ENCODE data around the gene AURKA.

AURKA gene

GRCh38 chr20:56380375-56380774 lies 11.6 kb downstream of the AURKA start:
- H3K36me3 ChIP-seq: no peaks in the 10 kb centered on the region
- intact Hi-C loops (cut with DNase I; ENCODE audit: low total_unique reads): no loop called here
- DNase-seq: no peak
- TF ChIP-seq, protein P1, sequence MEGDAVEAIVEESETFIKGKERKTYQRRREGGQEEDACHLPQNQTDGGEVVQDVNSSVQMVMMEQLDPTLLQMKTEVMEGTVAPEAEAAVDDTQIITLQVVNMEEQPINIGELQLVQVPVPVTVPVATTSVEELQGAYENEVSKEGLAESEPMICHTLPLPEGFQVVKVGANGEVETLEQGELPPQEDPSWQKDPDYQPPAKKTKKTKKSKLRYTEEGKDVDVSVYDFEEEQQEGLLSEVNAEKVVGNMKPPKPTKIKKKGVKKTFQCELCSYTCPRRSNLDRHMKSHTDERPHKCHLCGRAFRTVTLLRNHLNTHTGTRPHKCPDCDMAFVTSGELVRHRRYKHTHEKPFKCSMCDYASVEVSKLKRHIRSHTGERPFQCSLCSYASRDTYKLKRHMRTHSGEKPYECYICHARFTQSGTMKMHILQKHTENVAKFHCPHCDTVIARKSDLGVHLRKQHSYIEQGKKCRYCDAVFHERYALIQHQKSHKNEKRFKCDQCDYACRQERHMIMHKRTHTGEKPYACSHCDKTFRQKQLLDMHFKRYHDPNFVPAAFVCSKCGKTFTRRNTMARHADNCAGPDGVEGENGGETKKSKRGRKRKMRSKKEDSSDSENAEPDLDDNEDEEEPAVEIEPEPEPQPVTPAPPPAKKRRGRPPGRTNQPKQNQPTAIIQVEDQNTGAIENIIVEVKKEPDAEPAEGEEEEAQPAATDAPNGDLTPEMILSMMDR (IDR thresholded peaks at IDR 0.05): no peak
- H3K27me3 ChIP-seq: no peaks in the 10 kb centered on the region
- no peak overlapping the region for H3K27ac ChIP-seq
- H3K4me3 ChIP-seq: no peak overlapping the region
- no peaks in the 10 kb centered on the region for H3K9me3 ChIP-seq
- no peaks in the 10 kb centered on the region for H3K4me1 ChIP-seq

DNA sequence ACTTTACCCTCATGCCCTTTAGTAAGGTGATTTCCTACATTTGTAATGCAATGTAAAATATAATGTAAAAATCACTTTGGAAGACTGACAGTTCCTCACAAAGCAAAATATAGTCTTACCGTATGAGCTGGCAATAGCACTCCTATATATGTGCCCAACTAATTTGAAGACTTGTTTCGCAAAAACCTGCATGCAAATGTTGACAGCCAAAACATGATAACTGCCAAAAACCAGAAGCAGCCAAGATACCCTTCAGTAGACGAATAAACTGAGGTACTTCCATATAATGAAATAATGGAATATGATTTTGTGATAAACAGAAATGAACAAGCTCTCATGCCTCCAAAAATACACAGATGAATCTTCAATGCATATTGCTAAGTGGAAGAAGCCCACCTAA lies 13.6 kb downstream of the AURKA start:
- intact Hi-C loops (cut with DNase I; ENCODE audit: low total_unique reads): no loop called here
- no peak overlapping the region for H3K27ac ChIP-seq
- TF ChIP-seq, protein P1 (IDR thresholded peaks at IDR 0.05): no peak
- H3K36me3 ChIP-seq: no peaks in the 10 kb centered on the region
- no peaks in the 10 kb centered on the region for H3K27me3 ChIP-seq
- no peaks in the 10 kb centered on the region for H3K4me1 ChIP-seq
- H3K9me3 ChIP-seq: no peaks in the 10 kb centered on the region
- H3K4me3 ChIP-seq: no peak overlapping the region
- DNase-seq: no peak

DNA sequence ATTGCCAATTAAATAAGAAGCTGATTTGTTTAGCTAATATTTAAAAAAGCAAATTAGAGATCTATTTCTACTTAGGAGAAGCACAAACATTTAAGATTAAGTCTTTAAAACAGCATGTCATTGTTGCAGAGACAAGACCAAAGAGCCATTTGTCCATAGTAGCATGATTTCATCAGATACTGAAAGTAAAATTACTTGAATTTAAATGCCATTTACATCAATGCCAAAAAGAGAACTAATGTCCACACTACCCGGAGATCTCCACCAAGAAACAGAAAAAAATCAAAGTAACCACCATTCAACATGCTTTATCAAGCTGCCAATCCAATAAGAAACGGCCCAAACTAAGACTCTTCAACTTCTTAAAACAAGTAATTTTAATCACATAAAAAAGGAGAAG lies 15.7 kb downstream of the AURKA start:
- Histone ChIP-seq H3K4me1 (no peaks in the 10 kb centered on the region), H3K4me3 (no peak overlapping the region), H3K36me3 (no peaks in the 10 kb centered on the region), H3K27me3 (no peaks in the 10 kb centered on the region), H3K27ac (no peak overlapping the region), H3K9me3 (no peaks in the 10 kb centered on the region)
- TF ChIP-seq, protein P1 (IDR thresholded peaks at IDR 0.05): no peak
- no peak for DNase-seq
- intact Hi-C loops (cut with DNase I; ENCODE audit: low total_unique reads): no loop called here

- H3K4me3 ChIP-seq: no peak overlapping the region
- no peaks in the 10 kb centered on the region for H3K4me1 ChIP-seq
- TF ChIP-seq, protein P1 (IDR thresholded peaks at IDR 0.05): no peak
- intact Hi-C loops (cut with DNase I; ENCODE audit: low total_unique reads): no loop called here
- H3K27ac ChIP-seq: no peak overlapping the region
- DNase-seq: no peak
- H3K9me3 ChIP-seq: no peaks in the 10 kb centered on the region
- peaks cover 0 to 15% (median 0%) of the 10 kb centered on the region in 3 donors for H3K36me3 ChIP-seq
- no peaks in the 10 kb centered on the region for H3K27me3 ChIP-seq
Measured at GRCh38 chr20:56373942-56374341, 18.1 kb downstream of the AURKA start.

DNA sequence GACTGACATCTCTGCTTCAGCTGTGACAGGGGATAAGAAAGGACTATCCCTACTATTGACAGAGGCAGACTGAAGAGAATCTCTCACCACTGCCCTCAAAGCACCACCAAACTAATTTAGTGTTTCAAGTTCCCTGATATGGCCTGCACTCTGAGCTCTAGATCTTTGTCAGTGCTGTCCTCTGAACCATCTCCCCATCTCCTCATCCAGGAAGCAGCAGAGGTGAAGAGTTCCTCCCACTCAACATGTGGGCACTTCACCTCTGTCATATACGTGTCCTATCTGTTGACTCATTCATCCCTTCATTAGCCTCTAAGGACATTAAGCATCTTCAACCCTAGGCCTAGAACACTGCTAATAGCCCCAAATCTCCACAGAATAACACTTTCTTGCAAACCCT lies 19.2 kb downstream of the AURKA start:
- H3K36me3 ChIP-seq: peaks cover 3 to 25% (median 9%) of the 10 kb centered on the region in 3 donors
- no peaks in the 10 kb centered on the region for H3K27me3 ChIP-seq
- no peak for DNase-seq
- no peak overlapping the region for H3K27ac ChIP-seq
- TF ChIP-seq, protein P1 (IDR thresholded peaks at IDR 0.05): no peak
- H3K9me3 ChIP-seq: no peaks in the 10 kb centered on the region
- intact Hi-C loops (cut with DNase I; ENCODE audit: low total_unique reads): no loop called here
- H3K4me3 ChIP-seq: no peak overlapping the region
- no peaks in the 10 kb centered on the region for H3K4me1 ChIP-seq

- Histone ChIP-seq H3K4me3 (no peak overlapping the region), H3K27me3 (no peaks in the 10 kb centered on the region), H3K27ac (no peak overlapping the region), H3K9me3 (no peaks in the 10 kb centered on the region), H3K36me3 (peaks cover 12 to 33% (median 18%) of the 10 kb centered on the region in 3 donors), H3K4me1 (no peaks in the 10 kb centered on the region)
- intact Hi-C loops (cut with DNase I; ENCODE audit: low total_unique reads): no loop called here
- TF ChIP-seq, protein P1 (IDR thresholded peaks at IDR 0.05): no peak
- no peak for DNase-seq
Measured at GRCh38 chr20:56371977-56372376, 20.0 kb downstream of the AURKA start.
